Cardiac fibroblast (primary cell): ENCODE data around the gene GID8.

Experiments
- DNase-seq, 2 donors: peaks; one replicate each; pipeline versions ENCODE4 v3.0.0 to v3.0.0-alpha.2; 2010; ENCODE audit warnings: low read depth in 2 of 2
- H3K4me3 ChIP-seq, 2 donors: replicated peaks in 1 of 2; 1 replicate in 1 of 2; 2 replicates in 1 of 2; pipeline ENCODE4 v1.5.1; 2011; ENCODE audit warnings: low read depth in 2 of 2, low read length in 2 of 2, mild to moderate bottlenecking in 2 of 2, moderate library complexity in 1 of 2
- TF ChIP-seq, protein P1 (sequence below): IDR thresholded peaks from one replicate; pipeline ENCODE4 v1.5.1; 2011; ENCODE audit warnings: low read depth, mild to moderate bottlenecking, low read length, inconsistent platforms

GID8 gene

DNA sequence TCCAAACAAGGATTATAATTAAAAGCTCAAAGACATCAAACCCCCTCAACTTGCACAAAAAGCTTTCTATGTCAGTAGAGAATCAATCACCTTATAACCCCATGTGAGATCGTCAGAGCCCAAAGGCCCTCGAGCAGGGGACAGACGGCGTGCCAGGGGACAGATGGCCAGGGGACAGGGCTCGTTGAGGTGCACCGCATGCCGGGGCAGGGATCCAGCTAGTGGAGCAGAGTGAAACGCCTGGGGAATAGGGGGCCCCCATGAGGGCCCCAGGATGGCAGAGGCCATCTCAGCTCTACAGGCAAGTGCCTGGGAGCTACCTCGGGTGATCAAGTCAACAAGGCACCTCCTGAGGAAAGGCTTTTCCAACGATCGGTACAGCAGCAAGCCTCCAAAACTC is 40.3 kb upstream of the GID8 start:
- no peak overlapping the region for H3K4me3 ChIP-seq
- TF ChIP-seq, protein P1, sequence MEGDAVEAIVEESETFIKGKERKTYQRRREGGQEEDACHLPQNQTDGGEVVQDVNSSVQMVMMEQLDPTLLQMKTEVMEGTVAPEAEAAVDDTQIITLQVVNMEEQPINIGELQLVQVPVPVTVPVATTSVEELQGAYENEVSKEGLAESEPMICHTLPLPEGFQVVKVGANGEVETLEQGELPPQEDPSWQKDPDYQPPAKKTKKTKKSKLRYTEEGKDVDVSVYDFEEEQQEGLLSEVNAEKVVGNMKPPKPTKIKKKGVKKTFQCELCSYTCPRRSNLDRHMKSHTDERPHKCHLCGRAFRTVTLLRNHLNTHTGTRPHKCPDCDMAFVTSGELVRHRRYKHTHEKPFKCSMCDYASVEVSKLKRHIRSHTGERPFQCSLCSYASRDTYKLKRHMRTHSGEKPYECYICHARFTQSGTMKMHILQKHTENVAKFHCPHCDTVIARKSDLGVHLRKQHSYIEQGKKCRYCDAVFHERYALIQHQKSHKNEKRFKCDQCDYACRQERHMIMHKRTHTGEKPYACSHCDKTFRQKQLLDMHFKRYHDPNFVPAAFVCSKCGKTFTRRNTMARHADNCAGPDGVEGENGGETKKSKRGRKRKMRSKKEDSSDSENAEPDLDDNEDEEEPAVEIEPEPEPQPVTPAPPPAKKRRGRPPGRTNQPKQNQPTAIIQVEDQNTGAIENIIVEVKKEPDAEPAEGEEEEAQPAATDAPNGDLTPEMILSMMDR, result no peak
- DNase-seq, result no peak

DNA sequence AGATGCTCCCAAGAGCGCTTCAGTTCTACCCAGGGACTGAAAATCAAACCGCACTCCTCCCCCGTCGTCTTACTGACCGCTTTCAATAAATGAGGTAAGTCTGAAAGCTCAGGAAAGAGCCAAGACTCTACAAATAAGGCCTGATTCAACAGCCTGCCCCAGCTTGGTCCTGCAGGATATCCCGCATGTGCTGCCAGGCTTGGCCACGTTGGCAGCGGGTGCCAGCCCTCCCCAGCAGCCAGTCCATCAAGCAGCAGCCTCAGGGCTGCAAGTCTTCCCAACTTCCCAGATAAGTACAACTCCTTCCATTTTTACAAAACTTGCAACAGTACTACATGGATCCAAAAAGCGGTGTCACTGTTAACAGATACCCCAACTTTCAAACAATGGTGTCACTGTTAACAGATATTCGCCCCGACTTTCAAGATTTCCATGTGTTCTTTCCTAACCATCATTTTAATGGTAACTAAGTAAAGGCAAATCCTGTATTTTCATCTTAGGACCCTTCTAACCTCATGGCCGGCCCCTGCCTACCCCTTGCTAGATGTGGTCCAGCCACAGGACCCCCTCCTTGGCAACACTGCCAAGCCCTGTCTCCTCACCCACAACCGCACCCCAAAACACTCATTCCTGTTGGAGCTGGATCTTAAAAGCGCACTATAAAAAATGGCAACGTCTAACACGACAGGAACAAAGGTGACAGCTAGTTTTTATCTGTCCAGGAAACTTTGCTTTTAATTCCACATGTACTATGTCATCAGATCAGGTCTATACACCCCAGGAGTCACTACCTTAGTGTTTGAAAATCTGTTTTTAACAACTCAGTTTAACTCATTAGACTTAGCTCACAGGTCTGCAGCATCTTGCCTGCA is 39.6 kb upstream of the GID8 start:
- TF ChIP-seq, protein P1, result no peak
- no peak for DNase-seq
- H3K4me3 ChIP-seq, result no peak overlapping the region

DNA sequence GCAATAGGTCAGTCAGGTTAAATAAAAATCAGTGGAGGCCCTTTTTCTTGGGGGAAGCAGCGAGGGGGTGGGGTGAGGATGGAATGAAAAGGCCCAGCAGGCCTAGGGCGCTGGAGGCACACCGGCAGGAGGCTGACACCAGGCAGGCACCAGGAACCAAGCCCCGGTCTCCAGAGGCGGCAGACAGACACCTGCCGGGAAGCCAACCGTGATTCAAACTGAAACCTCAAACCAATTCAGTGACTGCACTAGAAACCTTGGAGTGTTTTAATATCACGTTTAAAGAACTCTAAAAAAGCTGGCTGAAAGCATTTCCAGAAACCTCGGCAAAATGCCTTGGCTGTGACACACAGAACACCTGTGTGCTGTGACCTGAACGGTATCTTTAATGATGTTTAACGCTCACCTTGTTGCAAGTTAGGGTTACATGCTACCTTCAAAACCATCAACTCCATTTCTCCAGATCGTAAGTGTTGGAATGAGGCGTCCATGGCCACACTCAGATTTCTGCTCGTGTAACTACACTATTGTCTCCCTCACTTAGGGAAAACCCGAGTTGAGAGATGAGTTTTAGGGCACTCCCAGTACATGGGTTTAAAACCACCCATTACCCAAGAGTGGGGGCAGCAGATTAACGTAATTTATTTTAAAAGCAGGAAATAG is 38.8 kb upstream of the GID8 start:
- H3K4me3 ChIP-seq, result no peak overlapping the region
- no peak for DNase-seq
- TF ChIP-seq, protein P1, result no peak

DNA sequence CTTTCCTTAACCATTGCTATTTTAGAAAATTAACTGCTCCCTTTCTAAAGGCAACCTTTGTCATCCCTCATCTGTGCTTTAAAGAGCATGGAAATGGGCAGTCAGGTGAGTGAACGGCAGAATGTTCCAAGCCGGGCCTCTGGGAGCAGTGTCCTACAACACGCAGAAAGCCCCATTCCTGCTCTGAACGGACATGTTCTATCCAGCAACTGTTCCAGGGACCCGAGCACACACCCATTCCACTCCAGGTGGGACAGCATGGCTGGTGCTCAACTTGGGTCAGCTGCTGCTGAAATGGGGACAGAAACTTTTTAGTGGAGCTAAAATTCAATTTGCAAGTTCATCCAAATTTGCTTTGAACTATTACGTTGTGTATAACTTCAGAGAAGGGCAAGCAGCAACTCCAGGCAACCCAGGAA is 38.3 kb upstream of the GID8 start:
- TF ChIP-seq, protein P1, result no peak
- H3K4me3 ChIP-seq, result no peak overlapping the region
- DNase-seq, result peak in 1 of 2 donors; percentile 34

DNA sequence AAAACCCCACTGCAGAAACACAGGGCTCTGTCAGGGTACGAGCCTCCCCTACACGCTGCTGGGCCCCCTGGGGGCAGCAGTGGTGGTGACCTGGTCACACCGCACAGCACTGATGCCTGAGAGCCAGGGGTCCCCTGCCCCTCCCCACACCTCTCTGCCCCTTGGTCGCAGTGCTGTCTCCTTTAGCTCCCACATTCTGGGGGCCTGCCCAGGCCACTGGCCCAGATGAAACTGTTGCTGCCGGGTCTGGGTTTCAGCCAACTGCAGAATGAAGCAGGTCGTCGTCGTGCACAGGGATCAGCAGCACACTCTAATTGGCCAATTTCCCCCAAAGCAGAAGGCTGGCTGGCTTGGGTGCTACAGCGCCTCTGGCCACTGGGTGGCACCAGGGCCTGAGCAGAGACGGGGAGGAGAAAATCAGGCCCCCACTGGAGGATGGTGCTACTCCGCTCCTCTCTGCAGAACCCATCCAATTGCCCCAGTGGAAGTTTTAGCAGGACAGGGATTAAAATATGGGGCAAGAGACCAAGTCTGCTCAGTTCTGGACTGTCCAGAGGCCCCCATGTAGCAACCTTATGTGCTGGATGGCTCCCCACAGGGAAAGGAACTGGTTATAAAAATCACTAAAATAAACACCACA is 37.8 kb upstream of the GID8 start:
- H3K4me3 ChIP-seq, result no peak overlapping the region
- TF ChIP-seq, protein P1, result peak; percentile 98
- DNase-seq, result peak; percentile 74 to 83

DNA sequence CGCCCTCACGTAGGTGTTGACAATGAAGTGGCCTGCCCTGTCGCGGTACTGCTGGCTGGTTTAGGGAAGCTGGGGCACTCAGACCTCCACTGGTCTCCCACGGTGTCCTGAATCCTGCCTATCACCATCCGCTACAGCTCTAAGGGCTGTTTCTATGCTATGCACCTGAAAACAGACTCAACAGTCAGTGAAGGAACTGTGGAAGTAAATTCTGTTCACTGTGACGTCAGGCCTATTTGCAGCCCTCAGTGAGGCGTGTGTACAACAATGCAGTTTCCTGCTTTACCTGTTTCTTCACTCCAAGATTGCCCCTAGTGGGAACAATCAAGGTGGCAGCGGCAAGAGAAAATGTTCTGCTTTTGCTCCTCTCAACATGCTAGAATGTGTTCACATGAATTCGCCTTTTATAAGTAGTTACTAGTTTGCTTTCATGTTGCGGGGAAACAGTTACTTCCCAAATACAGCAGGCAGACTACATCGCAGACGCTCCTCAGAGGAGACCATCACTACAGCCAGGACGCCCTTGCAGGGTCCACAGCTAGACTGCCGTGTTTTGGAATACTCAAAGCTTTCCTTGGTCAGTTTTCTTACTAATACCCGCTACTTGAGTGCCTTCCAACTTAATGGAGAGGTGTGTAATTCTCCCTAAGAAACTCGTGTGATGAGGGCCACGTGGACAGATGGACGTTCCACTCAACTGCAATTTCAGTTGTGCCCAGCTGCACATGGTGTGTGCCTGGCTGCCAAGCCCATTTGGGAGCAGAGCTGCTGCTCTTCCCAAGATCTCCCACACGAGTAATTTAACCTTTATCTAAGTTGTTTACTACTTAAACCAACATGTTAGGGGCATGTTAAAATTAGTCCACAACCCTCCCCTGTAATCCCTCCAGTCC is 37.0 kb upstream of the GID8 start:
- no peak for DNase-seq
- TF ChIP-seq, protein P1, result peak; percentile 13
- H3K4me3 ChIP-seq, result no peak overlapping the region
